NB4 (cell line): Measurements from ENCODE around the gene FAM200A.
"Not testable (repeated sequence)": the region's sequence is repeated elsewhere in the genome, so short reads cannot be mapped to it uniquely, and the experiment has no call there.

Experiments used
- MAX ChIP-seq: IDR thresholded peaks from 2 replicates; pipeline ENCODE4 v1.6.1; 2011; ENCODE audit warnings: low read depth, low read length
- POLR2A ChIP-seq: IDR thresholded peaks from 2 replicates; pipeline ENCODE4 v1.6.1; 2011; ENCODE audit warnings: mild to moderate bottlenecking; ENCODE audit not compliant: insufficient read length; ENCODE audit errors: extremely low read depth
- TF ChIP-seq, protein P1 (sequence below): IDR thresholded peaks from one replicate; pipeline ENCODE4 v1.5.1; 2012; ENCODE audit warnings: low read depth, low read length

DNA sequence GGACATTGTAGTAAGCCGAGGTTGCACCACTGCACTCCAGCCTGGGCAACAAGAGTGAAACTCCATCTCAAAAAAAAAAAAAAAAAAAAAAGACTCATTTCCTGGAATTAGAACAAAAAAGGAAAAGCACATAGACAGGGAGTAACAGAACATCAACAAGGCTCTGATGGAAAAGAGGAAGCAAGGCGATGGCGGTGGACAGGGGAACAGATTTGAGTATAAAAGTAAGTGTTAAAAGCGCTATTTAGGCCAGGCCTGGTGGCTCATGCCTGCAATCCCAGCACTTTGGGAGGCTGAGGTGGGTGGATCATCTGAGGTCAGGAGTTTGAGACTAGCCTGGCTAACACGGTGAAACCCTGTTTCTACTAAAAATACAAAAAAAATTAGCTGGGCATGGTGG, 6.6 kb downstream of the FAM200A start:
- TF ChIP-seq, protein P1, sequence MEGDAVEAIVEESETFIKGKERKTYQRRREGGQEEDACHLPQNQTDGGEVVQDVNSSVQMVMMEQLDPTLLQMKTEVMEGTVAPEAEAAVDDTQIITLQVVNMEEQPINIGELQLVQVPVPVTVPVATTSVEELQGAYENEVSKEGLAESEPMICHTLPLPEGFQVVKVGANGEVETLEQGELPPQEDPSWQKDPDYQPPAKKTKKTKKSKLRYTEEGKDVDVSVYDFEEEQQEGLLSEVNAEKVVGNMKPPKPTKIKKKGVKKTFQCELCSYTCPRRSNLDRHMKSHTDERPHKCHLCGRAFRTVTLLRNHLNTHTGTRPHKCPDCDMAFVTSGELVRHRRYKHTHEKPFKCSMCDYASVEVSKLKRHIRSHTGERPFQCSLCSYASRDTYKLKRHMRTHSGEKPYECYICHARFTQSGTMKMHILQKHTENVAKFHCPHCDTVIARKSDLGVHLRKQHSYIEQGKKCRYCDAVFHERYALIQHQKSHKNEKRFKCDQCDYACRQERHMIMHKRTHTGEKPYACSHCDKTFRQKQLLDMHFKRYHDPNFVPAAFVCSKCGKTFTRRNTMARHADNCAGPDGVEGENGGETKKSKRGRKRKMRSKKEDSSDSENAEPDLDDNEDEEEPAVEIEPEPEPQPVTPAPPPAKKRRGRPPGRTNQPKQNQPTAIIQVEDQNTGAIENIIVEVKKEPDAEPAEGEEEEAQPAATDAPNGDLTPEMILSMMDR = not testable (repeated sequence)
- not testable (repeated sequence) for TF ChIP-seq POLR2A, MAX
